ENCODE measurements around the gene ARIH1.

DNA sequence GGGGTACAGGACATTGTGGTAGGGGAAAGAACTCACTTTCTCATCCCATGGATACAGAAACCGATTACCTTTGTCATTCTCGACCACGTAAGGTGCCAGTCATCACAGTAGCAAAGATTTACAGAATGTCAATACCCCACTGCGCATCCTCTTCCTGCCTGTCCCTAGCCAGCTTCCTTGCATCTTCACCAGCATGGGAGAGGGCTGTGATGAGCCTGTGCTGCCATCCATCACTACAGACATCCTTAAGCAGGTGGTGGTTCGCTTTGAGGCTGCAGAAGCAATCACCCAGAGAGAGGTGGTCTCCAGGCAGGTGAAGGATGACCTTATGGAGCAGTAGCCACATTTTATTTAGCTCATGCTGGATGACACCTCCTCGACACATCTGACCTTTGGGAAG lies 23.3 kb upstream of the ARIH1 start:
- TF ChIP-seq JUNB (IDR thresholded peaks at IDR 0.05; ENCODE audit: unreplicated experiment), result no peak
- no peak for TF ChIP-seq NANOG (IDR thresholded peaks at IDR 0.05; ENCODE audit: borderline replicate concordance)
- TF ChIP-seq, protein P1, sequence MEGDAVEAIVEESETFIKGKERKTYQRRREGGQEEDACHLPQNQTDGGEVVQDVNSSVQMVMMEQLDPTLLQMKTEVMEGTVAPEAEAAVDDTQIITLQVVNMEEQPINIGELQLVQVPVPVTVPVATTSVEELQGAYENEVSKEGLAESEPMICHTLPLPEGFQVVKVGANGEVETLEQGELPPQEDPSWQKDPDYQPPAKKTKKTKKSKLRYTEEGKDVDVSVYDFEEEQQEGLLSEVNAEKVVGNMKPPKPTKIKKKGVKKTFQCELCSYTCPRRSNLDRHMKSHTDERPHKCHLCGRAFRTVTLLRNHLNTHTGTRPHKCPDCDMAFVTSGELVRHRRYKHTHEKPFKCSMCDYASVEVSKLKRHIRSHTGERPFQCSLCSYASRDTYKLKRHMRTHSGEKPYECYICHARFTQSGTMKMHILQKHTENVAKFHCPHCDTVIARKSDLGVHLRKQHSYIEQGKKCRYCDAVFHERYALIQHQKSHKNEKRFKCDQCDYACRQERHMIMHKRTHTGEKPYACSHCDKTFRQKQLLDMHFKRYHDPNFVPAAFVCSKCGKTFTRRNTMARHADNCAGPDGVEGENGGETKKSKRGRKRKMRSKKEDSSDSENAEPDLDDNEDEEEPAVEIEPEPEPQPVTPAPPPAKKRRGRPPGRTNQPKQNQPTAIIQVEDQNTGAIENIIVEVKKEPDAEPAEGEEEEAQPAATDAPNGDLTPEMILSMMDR (conservative IDR thresholded peaks at IDR 0.05; ENCODE audit: low read depth in 2 of 2), result no peak
- no peak for TF ChIP-seq EZH2 (IDR thresholded peaks at IDR 0.05; ENCODE audit: low read depth, unreplicated experiment)
- no peak for TF ChIP-seq POLR2AphosphoS5 (IDR thresholded peaks at IDR 0.05; ENCODE audit: low read depth)
- TF ChIP-seq, protein P2, sequence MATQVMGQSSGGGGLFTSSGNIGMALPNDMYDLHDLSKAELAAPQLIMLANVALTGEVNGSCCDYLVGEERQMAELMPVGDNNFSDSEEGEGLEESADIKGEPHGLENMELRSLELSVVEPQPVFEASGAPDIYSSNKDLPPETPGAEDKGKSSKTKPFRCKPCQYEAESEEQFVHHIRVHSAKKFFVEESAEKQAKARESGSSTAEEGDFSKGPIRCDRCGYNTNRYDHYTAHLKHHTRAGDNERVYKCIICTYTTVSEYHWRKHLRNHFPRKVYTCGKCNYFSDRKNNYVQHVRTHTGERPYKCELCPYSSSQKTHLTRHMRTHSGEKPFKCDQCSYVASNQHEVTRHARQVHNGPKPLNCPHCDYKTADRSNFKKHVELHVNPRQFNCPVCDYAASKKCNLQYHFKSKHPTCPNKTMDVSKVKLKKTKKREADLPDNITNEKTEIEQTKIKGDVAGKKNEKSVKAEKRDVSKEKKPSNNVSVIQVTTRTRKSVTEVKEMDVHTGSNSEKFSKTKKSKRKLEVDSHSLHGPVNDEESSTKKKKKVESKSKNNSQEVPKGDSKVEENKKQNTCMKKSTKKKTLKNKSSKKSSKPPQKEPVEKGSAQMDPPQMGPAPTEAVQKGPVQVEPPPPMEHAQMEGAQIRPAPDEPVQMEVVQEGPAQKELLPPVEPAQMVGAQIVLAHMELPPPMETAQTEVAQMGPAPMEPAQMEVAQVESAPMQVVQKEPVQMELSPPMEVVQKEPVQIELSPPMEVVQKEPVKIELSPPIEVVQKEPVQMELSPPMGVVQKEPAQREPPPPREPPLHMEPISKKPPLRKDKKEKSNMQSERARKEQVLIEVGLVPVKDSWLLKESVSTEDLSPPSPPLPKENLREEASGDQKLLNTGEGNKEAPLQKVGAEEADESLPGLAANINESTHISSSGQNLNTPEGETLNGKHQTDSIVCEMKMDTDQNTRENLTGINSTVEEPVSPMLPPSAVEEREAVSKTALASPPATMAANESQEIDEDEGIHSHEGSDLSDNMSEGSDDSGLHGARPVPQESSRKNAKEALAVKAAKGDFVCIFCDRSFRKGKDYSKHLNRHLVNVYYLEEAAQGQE (IDR thresholded peaks at IDR 0.05; ENCODE audit: unreplicated experiment), result no peak
- TF ChIP-seq CREB1 (CRISPR knock-in tag; IDR thresholded peaks at IDR 0.05; ENCODE audit: low read depth), result no peak
- no peak for TF ChIP-seq EZH2phosphoT487 (IDR thresholded peaks at IDR 0.05; ENCODE audit: unreplicated experiment)
